ENCODE results near the gene LRP11.
A peak's percentile ranks its signal among the peaks of the same experiment; 100 is the strongest.
"Not testable (repeated sequence)": the region's sequence is repeated elsewhere in the genome, so short reads cannot be mapped to it uniquely, and the experiment has no call there.

LRP11 gene

GRCh38 chr6:149863698-149864577, at the start of gene LRP11:
Gene LRP11 (minus strand): TSS chr6:149864359. CDS start chr6:149864020, 339 bp downstream.
- DNase-seq = peak; percentile 68

- DNase-seq = no peak
Measured at GRCh38 chr6:149913540-149914240, 49.5 kb upstream of the LRP11 start.

- no peak for DNase-seq
Measured at GRCh38 chr6:149913085-149913484, 48.9 kb upstream of the LRP11 start.

DNA sequence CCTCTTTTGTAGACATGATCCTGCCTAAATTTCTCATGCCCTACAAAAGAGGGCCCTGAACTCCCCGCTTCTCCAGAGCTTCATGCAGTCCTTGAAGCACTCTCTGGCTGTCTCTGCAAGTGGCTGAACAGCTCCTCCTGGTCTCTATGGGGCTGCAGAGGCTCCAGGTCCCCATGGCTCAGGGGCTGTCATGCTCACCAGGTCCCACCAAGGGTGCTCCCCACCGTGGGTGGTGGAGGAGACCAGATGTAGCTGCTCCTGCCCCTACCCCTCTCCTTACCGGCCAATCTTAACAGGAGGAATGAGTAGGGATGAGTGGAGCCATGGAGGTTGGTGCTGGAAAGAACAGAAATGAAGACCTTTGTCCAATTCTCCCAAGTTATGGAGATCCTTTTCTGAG, 48.5 kb upstream of the LRP11 start:
- DNase-seq = not testable (repeated sequence)

GRCh38 chr6:149910721-149911151, 46.6 kb upstream of the LRP11 start:
- DNase-seq = no peak

- DNase-seq = no peak
Measured at GRCh38 chr6:149909701-149910470, 45.7 kb upstream of the LRP11 start.

GRCh38 chr6:149908480-149908879, 44.3 kb upstream of the LRP11 start:
- DNase-seq = not testable (repeated sequence)

- no peak for DNase-seq
Measured at GRCh38 chr6:149907317-149907716, 43.2 kb upstream of the LRP11 start.

GRCh38 chr6:149906405-149906804, 42.2 kb upstream of the LRP11 start:
- no peak for DNase-seq

DNA sequence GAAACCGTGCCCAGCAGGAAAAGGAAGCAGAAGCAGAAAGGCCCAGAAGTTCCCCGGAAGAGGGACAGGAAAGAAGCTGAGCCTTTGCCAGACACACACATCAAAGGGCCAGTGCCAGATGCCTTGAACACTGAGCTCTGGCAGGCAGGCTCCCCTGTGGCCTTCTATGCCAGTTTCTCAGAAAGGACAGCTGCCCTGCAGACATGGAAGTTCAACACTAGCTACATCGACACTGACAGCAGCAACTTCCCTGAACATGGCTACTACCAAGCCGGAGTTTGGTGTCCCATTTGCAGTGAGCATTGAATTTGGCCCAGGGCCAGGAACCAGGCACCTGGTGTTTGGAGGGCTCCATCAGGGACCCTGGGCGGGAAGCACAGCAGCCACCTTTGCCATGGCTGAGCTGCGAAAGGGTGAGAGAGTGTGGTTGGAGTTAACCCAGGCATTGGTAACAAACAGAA, 41.8 kb upstream of the LRP11 start:
- DNase-seq = no peak

DNA sequence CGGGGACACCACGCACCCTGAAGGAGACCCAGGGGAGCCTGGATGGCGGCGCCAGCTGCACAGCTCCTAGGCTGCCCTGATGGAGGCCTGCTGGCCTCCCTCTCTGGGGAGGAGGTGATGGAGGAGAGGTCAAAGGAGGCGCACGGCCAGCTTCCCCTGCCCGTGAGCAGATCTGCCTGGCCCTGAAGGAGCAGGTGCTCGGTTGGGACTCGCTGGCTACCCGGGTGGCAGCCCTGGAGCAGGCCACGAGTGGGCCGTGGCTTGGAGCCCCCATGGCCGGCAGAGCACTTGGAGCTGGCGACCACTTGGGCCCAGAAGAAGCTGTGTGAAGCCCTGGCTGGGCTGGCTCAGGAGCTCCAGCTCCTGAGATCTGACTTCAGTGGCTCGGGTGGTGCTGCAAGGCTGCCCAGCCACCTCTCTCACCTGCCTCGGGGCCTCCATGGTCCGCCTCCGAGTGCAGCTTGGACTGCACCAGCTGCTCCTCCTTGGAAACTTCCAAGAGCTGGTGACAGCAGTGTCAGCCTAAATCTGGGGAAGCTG, 41.3 kb upstream of the LRP11 start:
- no peak for DNase-seq

DNA sequence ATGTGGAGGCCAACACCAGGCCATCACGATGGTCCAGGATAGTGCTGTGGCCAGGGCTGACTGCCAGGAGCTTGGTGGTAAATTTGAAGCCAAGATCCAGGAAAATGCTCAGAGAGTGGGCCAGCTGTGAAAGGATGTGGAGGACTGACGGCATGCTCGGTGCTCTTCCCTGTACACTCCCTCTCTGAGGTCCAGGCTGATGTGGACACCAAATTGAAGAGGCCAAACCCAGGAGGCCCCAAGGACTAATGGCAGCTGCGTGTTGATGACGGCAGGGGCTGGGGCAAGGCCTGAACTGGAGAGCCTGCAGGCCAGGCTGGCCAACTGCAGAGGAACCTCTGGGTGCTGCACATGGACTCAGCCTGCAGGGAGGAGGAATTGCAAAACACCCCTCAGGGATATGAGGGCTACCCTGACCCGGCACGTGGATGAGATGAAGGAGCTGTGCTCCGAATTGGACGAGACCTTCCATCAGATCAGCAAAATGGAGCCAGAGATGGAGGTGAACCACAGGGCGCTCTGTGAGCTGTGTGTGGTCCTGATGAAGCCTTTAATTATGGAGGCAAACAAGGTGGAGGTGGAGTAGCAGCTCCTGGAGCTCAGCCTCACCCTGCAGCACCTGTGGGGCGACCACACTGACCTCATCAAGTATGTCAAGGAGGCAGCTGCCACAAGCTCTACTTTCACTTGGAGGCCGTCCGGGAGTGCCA, 40.7 kb upstream of the LRP11 start:
- no peak for DNase-seq

GRCh38 chr6:149903938-149904611, 39.9 kb upstream of the LRP11 start:
- DNase-seq = no peak

- DNase-seq = no peak
Measured at GRCh38 chr6:149901444-149902140, 37.4 kb upstream of the LRP11 start.

- no peak for DNase-seq
Measured at GRCh38 chr6:149900620-149901443, 36.7 kb upstream of the LRP11 start.

DNA sequence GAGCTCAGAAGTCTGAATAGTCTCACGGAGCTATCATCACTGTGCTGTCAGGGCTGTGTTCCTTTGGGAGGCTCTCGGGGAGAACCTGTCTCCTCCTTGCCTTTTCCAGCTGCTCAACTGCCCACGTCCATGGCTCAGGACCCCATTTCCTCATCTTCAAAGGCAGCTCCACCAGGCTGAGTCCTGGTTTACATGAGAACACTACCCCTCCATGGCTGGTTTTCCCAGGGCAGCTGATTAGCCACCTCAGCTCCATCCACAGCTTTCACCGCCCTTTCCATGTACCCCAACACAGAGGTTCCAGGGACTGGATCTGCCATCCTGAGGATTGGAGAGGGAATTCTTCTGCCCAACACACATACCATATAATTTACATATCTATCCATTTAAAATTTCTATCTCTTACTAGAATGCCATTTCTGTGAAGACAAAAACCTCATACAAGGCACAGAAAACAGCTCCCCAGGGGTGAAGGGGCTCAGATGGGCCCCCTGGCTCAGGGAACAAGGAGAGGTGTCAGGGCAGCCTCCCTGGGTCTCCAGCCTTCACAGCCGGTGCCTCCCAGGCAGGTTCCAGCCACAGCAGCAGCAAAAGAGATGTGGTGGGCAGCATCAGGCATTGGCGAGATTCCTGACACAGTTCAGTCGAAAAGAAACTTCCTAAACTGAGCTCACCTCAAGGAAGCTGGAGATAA, 35.9 kb upstream of the LRP11 start:
- DNase-seq = no peak

DNA sequence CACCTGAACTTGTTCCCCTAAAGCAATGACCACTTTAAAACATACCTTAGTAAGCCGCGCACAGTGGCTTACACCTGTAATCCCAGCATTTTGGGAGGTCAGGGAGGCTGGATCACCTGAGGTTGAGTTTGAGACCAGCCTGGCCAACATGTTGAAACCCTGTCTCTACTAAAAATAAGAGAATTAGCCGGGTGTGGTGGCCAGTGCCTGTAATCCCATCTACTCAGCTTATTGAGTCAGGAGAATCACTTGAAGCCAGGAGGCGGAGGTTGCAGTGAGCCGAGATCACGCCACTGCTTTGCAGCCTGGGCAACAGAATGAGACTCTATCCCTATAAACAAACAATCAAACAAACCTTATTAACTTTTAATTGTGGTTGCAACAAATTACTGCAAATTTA, 35.3 kb upstream of the LRP11 start:
- no peak for DNase-seq

GRCh38 chr6:149898966-149899365, 34.8 kb upstream of the LRP11 start:
- DNase-seq = no peak
